ENCODE measurements around the gene PPFIA2. TPM values are rescaled to one million over a fixed set of nuclear protein-coding genes. Genes with fewer than 3 reads are reported as not detected.
"Not testable (repeated sequence)": the region's sequence is repeated elsewhere in the genome, so short reads cannot be mapped to it uniquely, and the experiment has no call there.

PPFIA2 gene
- total RNA-seq, 4 donors from 2014 or later, result 1.7 to 3.9 (median 2.0) TPM

- no peak for TF ChIP-seq CTCF (IDR thresholded peaks at IDR 0.05)
- H3K4me3 ChIP-seq (replicated peaks in 1 of 3), result no peak overlapping the region
- DNase-seq, result no peak
- 56 to 58% methylated on average over 1 of the region's 1 CpG for WGBS, 2 donors
- no peaks in the 10 kb centered on the region for H3K36me3 ChIP-seq
- no peaks in the 10 kb centered on the region for H3K27me3 ChIP-seq
- no peaks in the 10 kb centered on the region for H3K9me3 ChIP-seq
- H3K27ac ChIP-seq, result no peak overlapping the region
- H3K4me1 ChIP-seq, result no peaks in the 10 kb centered on the region
- intact Hi-C loops (cut with DNase I), result no loop called here
These were observed 162.6 kb downstream of the PPFIA2 start for GRCh38 chr12:81596558-81596957.

DNA sequence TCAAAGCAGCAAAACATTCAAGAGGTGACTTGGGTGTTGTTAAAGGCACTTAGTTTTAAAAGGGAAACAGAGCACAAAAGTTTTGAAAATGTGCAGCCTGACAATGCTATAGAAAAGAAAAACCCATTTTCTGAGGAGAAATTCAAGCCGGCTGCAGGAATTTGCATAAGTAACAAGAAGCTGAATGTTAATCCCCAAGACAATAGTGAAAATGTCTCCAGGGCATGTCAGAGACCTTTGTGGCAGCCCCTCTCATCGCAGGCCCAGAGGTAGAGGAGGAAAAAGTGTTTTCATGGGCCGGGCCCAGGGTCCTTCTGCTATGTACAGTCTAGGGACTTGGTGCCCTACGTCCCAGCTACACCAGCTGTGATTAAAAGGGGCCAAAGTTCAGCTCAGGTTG is 167.9 kb downstream of the PPFIA2 start:
- Histone ChIP-seq H3K27ac (no peak overlapping the region), H3K27me3 (no peaks in the 10 kb centered on the region), H3K9me3 (no peaks in the 10 kb centered on the region), H3K36me3 (no peaks in the 10 kb centered on the region), H3K4me3 (replicated peaks in 1 of 3) (no peak overlapping the region), H3K4me1 (no peaks in the 10 kb centered on the region)
- WGBS, 2 donors, result 78 to 92% methylated on average over 4 of the region's 4 CpGs
- TF ChIP-seq POLR2A (IDR thresholded peaks at IDR 0.05) (no peak), CTCF (IDR thresholded peaks at IDR 0.05) (no peak)
- intact Hi-C loops (cut with DNase I), result no loop called here
- no peak for DNase-seq

DNA sequence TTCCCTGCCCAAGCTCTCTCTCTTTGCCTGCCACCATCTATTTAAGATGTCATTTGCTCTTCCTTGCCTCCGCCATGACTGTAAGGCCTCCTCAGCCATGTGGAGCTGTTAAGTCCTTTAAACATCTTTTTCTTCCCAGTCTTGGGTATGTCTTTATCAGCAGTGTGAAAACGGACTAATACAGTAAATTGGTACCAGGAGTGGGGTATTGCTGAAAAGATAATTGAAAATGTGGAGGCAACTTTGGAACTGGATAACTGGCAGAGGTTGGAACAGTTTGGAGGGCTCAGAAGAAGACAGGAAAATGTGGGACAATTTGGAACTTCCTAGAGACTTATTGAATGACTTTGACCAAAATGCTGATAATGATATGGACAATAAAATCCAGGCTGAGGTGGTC is 168.4 kb downstream of the PPFIA2 start:
- H3K27ac ChIP-seq; DNase-seq; H3K4me1 ChIP-seq; intact Hi-C loops (cut with DNase I); H3K27me3 ChIP-seq; H3K36me3 ChIP-seq; H3K9me3 ChIP-seq; H3K4me3 ChIP-seq (replicated peaks in 1 of 3): not testable (repeated sequence)
- WGBS, 2 donors, result 82 to 90% methylated on average over 2 of the region's 2 CpGs

DNA sequence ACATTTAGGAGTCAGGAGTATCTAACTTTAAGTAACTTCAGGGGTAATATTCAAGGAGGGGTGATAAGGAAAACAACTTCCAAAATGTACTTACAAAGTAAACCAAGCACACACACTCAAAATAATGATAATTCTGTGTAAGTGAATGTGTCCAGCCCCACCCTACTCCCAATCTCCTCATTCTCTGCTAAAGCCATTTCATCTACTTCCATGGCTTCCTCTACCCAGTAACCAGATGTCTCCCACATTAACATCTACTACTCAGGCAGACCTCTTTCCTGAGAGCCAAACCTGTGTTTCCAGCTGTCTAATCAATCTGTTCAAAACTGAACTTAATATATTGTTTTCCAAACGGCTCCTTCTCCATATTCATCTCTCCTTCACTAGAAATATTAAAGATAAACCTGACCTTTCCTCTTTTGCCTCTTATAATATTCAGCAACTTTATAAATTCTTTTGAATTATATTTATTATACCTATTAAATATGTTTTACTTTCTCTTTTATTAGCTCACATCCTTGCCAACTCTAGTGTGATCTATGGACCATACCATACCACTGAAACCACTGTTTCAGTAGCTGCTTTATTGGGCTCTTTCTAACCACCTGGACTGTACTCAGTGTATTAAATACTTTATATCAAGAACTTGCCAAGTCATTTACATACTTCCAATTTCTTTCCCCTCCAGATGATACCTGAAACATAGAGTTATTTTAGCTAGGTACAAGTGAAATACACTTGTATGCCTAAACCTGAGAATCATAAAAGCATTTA is 170.7 kb downstream of the PPFIA2 start:
- no peak overlapping the region for H3K27ac ChIP-seq
- no peak overlapping the region for H3K4me3 ChIP-seq (replicated peaks in 1 of 3)
- H3K9me3 ChIP-seq, result no peaks in the 10 kb centered on the region
- intact Hi-C loops (cut with DNase I), result no loop called here
- no peak for DNase-seq
- H3K27me3 ChIP-seq, result no peaks in the 10 kb centered on the region
- no peaks in the 10 kb centered on the region for H3K4me1 ChIP-seq
- H3K36me3 ChIP-seq, result no peaks in the 10 kb centered on the region
- 78 to 81% methylated on average over 1 of the region's 1 CpG for WGBS, 2 donors
- TF ChIP-seq POLR2A (IDR thresholded peaks at IDR 0.05), result no peak
- TF ChIP-seq CTCF (IDR thresholded peaks at IDR 0.05), result no peak

GRCh38 chr12:81585787-81586186 is 173.4 kb downstream of the PPFIA2 start:
- H3K9me3 ChIP-seq, result no peaks in the 10 kb centered on the region
- DNase-seq, result no peak
- TF ChIP-seq CTCF (IDR thresholded peaks at IDR 0.05), result no peak
- TF ChIP-seq POLR2A (IDR thresholded peaks at IDR 0.05), result no peak
- no peaks in the 10 kb centered on the region for H3K36me3 ChIP-seq
- WGBS, 2 donors, result 65 to 82% methylated on average over 1 of the region's 1 CpG
- intact Hi-C loops (cut with DNase I), result no loop called here
- no peaks in the 10 kb centered on the region for H3K27me3 ChIP-seq
- no peak overlapping the region for H3K27ac ChIP-seq
- no peaks in the 10 kb centered on the region for H3K4me1 ChIP-seq
- no peak overlapping the region for H3K4me3 ChIP-seq (replicated peaks in 1 of 3)
